Stimulated activated CD8-positive, alpha-beta memory T cell treated with anti-CD3 and anti-CD28 coated beads, Interleukin-12 subunit alpha, Interleukin-12 subunit beta, amount 100 ng/mL, for 24 hours (primary cell): ENCODE results near the gene BGN.

Experiments used
- DNase-seq: peaks from one replicate; pipeline ENCODE4 v3.0.0-alpha.2; 2020; ENCODE audit errors: extremely low read depth

Gene BGN

GRCh38 chrX:153504445-153505016, 9.8 kb downstream of the BGN start:
- no peak for DNase-seq

GRCh38 chrX:153505361-153505760, 10.6 kb downstream of the BGN start:
- no peak for DNase-seq

GRCh38 chrX:153507484-153508178, 12.9 kb downstream of the BGN start:
- peak; percentile 45 for DNase-seq

- DNase-seq = no peak
Measured at GRCh38 chrX:153509592-153509991, 14.8 kb downstream of the BGN start.

GRCh38 chrX:153510383-153510782, 15.6 kb downstream of the BGN start:
- DNase-seq = no peak

GRCh38 chrX:153511784-153512500, 17.2 kb downstream of the BGN start:
- DNase-seq = no peak

- DNase-seq = no peak
Measured at GRCh38 chrX:153512501-153512893, 17.7 kb downstream of the BGN start.

GRCh38 chrX:153513265-153513664, 18.5 kb downstream of the BGN start:
- no peak for DNase-seq

GRCh38 chrX:153514259-153514658, 19.5 kb downstream of the BGN start:
- no peak for DNase-seq

- no peak for DNase-seq
Measured at GRCh38 chrX:153515435-153515834, 20.7 kb downstream of the BGN start.

GRCh38 chrX:153516073-153516472, 21.3 kb downstream of the BGN start:
- DNase-seq = no peak

GRCh38 chrX:153517423-153517822, 22.6 kb downstream of the BGN start, which contains the start of gene ATP2B3:
Gene ATP2B3, plus strand, starts transcription at chrX:153517642. Its CDS starts 18,606 bp downstream, at chrX:153536248.
- no peak for DNase-seq

GRCh38 chrX:153517946-153518834, 23.4 kb downstream of the BGN start:
- no peak for DNase-seq

- no peak for DNase-seq
Measured at GRCh38 chrX:153519569-153520286, 24.9 kb downstream of the BGN start.

GRCh38 chrX:153520287-153520917, 25.6 kb downstream of the BGN start:
- no peak for DNase-seq

- no peak for DNase-seq
Measured at GRCh38 chrX:153521034-153521433, 26.3 kb downstream of the BGN start.

GRCh38 chrX:153522259-153522658, 27.5 kb downstream of the BGN start:
- no peak for DNase-seq

- DNase-seq = no peak
Measured at GRCh38 chrX:153523269-153523668, 28.5 kb downstream of the BGN start.

GRCh38 chrX:153524234-153524633, 29.5 kb downstream of the BGN start:
- DNase-seq = no peak

- no peak for DNase-seq
Measured at GRCh38 chrX:153525451-153525850, 30.7 kb downstream of the BGN start.

GRCh38 chrX:153526042-153526441, 31.3 kb downstream of the BGN start:
- no peak for DNase-seq
